A549 treated with Hydrocortisone at 1 μM for 4 hours (cell line): Measurements from ENCODE around the gene SERPINB4. TPM values are rescaled to one million over a fixed set of nuclear protein-coding genes. Genes with fewer than 3 reads are reported as not detected.

Experiments
- total RNA-seq: library from RNA; stranded (reverse); fragments of 200-300 nt; extraction: Qiagen RNA extraction; gene quantifications from 5 replicates; pipeline ENCODE4 v1.2.3, GENCODE V29; 2022

The SERPINB4 gene
- total RNA-seq = 0.09 to 0.25 TPM (median 0.18 TPM) in 4 of 5 replicates, not detected in the other

GRCh38 chr18:63644142-63644541, at the start of gene SERPINB4:
TSS of gene SERPINB4 (minus strand) at chr18:63644256. CDS start at chr18:63643577, 679 bp downstream.

GRCh38 chr18:63661750-63662149, 17.7 kb upstream of the SERPINB4 start, which contains the start of gene SERPINB3:
TSS of gene SERPINB3 (minus strand) at chr18:63661893. CDS start at chr18:63661216, 677 bp downstream.

Other genes starting within 250 kb of the SERPINB4 start
- gene VPS4B, start 221.8 kb downstream of the SERPINB4 start, total RNA-seq = 18.2 to 24.8 TPM (median 19.0 TPM) in 5 replicates
- gene SERPINB5, start 167.3 kb downstream of the SERPINB4 start, total RNA-seq = 0.13 to 0.45 TPM (median 0.17 TPM) in 5 replicates
- gene SERPINB12, start 101.9 kb downstream of the SERPINB4 start, total RNA-seq = not detected in 5 replicates
- not detected in 5 replicates for gene SERPINB13, start 56.9 kb downstream of the SERPINB4 start, total RNA-seq
- 0.10 to 0.16 TPM (median 0.13 TPM) in 3 of 5 replicates, not detected in the others for gene SERPINB3, start 17.6 kb upstream of the SERPINB4 start, total RNA-seq
- gene SERPINB11, start 58.7 kb upstream of the SERPINB4 start, total RNA-seq = 0.07 TPM in 1 of 5 replicates, not detected in the others
- 1.3 to 3.3 TPM (median 2.2 TPM) in 5 replicates for gene SERPINB7, start 131.2 kb upstream of the SERPINB4 start, total RNA-seq
- 0.07 to 0.12 TPM (median 0.07 TPM) in 3 of 5 replicates, not detected in the others for gene SERPINB2, start 243.4 kb upstream of the SERPINB4 start, total RNA-seq